HepG2 (cell line): ENCODE data around the gene ARHGAP5. TPM values are rescaled to one million over a fixed set of nuclear protein-coding genes. Genes with fewer than 3 reads are reported as not detected.

Experiments used
- ATAD3A ChIP-seq: sonication (generic); formaldehyde crosslinking; IDR thresholded peaks from 2 replicates; pipeline ENCODE4 v1.4.0; 2020; ENCODE audit warnings: missing genetic modification reagents
- ATF7-NPFF ChIP-seq: sonication (generic); formaldehyde crosslinking; IDR thresholded peaks from 2 replicates; pipeline ENCODE4 v1.8.1; 2023; ENCODE audit warnings: mild to moderate bottlenecking, low read depth, missing genetic modification reagents, moderate library complexity
- BORCS8-MEF2B ChIP-seq: sonication (generic); formaldehyde crosslinking; IDR thresholded peaks from 2 replicates; pipeline ENCODE4 v1.8.0; 2022; ENCODE audit warnings: mild to moderate bottlenecking, missing genetic modification reagents
- HOXD1 ChIP-seq: sonication (generic); formaldehyde crosslinking; IDR thresholded peaks from 2 replicates; pipeline ENCODE4 v1.5.0; 2020; ENCODE audit warnings: missing genetic modification reagents
- MTF1 ChIP-seq: sonication (generic); formaldehyde crosslinking; IDR thresholded peaks from 2 replicates; pipeline ENCODE4 v1.5.0; 2020; ENCODE audit warnings: missing genetic modification reagents
- NFYB ChIP-seq: sonication (generic); formaldehyde crosslinking; IDR thresholded peaks from 2 replicates; pipeline ENCODE4 v1.4.0; 2020; ENCODE audit warnings: missing genetic modification reagents
- RFX5 ChIP-seq: IDR thresholded peaks from 2 replicates; pipeline ENCODE4 v1.6.1; 2011; ENCODE audit warnings: low read depth, low read length, improper control_type of control experiment
- STAG1 ChIP-seq: sonication (generic); formaldehyde crosslinking; IDR thresholded peaks from 2 replicates; pipeline ENCODE4 v1.4.0; 2020; ENCODE audit warnings: missing genetic modification reagents
- ZBTB7B ChIP-seq: sonication (generic); formaldehyde crosslinking; IDR thresholded peaks from 2 replicates; pipeline ENCODE4 v1.4.0; 2020; ENCODE audit warnings: missing genetic modification reagents
- ZNF225 ChIP-seq: sonication (generic); formaldehyde crosslinking; IDR thresholded peaks from 2 replicates; pipeline ENCODE4 v1.4.0; 2020; ENCODE audit warnings: mild to moderate bottlenecking, missing genetic modification reagents
- ZNF33A ChIP-seq: sonication (generic); formaldehyde crosslinking; IDR thresholded peaks from 2 replicates; pipeline ENCODE4 v1.5.1; 2020; ENCODE audit warnings: missing genetic modification reagents, mild to moderate bottlenecking, moderate library complexity, borderline replicate concordance
- ZNF570 ChIP-seq: sonication (generic); formaldehyde crosslinking; IDR thresholded peaks from 2 replicates; pipeline ENCODE4 v1.4.0; 2020; ENCODE audit warnings: mild to moderate bottlenecking, missing genetic modification reagents, borderline replicate concordance
- ZNF761 ChIP-seq: sonication (generic); formaldehyde crosslinking; conservative IDR thresholded peaks from 2 replicates; pipeline ENCODE4 v1.4.0; 2020; ENCODE audit warnings: mild to moderate bottlenecking, missing genetic modification reagents
- ZSCAN29 ChIP-seq: sonication (generic); formaldehyde crosslinking; conservative IDR thresholded peaks from 2 replicates; pipeline ENCODE4 v1.4.0; 2020; ENCODE audit warnings: mild to moderate bottlenecking, missing genetic modification reagents
- polyA plus RNA-seq, 8 experiments: library from polyadenylated mRNA; depleted of rRNA in 3 of 8; stranded (reverse) in 7 of 8; unstranded in 1 of 8; fragments of >200 nt; fragmentation: Illumina TruSeq in 4 of 8; extraction: Trizol in 4 of 8; gene quantifications; 2 replicates each; pipeline versions ENCODE4 v1.2.1 to v1.2.3, GENCODE V29; 2011 to 2016; ENCODE audit warnings: low read depth in 4 of 8, missing spikeins in 1 of 8, mixed read lengths in 1 of 8; ENCODE audit not compliant: insufficient read depth in 1 of 8
- total RNA-seq, 5 experiments: library from RNA; depleted of rRNA; stranded (reverse); fragments of >200 nt; fragmentation: Illumina TruSeq; extraction: Trizol; gene quantifications; 2 replicates each; pipeline ENCODE4 v1.2.3, GENCODE V29; 2016; ENCODE audit warnings: low read depth in 1 of 5
- TF ChIP-seq, protein P1 (sequence below): IDR thresholded peaks from 2 replicates; pipeline ENCODE4 v1.6.1; 2012; ENCODE audit warnings: low read length, improper control_type of control experiment
- TF ChIP-seq, protein P2 (sequence below): sonication (generic); formaldehyde crosslinking; IDR thresholded peaks from 2 replicates; pipeline ENCODE4 v1.5.0; 2020; ENCODE audit warnings: missing genetic modification reagents, mild to moderate bottlenecking, borderline replicate concordance
- TF ChIP-seq, protein P3 (sequence below): sonication (generic); formaldehyde crosslinking; IDR thresholded peaks from 2 replicates; pipeline ENCODE4 v1.8.1; 2022; ENCODE audit warnings: mild to moderate bottlenecking, missing genetic modification reagents
- TF ChIP-seq, protein P4 (sequence below): sonication (generic); formaldehyde crosslinking; IDR thresholded peaks from 2 replicates; pipeline ENCODE4 v1.8.0; 2022; ENCODE audit warnings: mild to moderate bottlenecking, missing genetic modification reagents, moderate library complexity
- TF ChIP-seq, protein P5 (sequence below): IDR thresholded peaks from 2 replicates; pipeline ENCODE4 v1.6.1; 2016; ENCODE audit warnings: low read depth

ARHGAP5 gene
- total and polyA plus RNA-seq, 2 of the 13 experiments (the other 11 are each of a cell fraction or from before 2014, with no cell fraction given): 33.7 to 144 TPM

DNA sequence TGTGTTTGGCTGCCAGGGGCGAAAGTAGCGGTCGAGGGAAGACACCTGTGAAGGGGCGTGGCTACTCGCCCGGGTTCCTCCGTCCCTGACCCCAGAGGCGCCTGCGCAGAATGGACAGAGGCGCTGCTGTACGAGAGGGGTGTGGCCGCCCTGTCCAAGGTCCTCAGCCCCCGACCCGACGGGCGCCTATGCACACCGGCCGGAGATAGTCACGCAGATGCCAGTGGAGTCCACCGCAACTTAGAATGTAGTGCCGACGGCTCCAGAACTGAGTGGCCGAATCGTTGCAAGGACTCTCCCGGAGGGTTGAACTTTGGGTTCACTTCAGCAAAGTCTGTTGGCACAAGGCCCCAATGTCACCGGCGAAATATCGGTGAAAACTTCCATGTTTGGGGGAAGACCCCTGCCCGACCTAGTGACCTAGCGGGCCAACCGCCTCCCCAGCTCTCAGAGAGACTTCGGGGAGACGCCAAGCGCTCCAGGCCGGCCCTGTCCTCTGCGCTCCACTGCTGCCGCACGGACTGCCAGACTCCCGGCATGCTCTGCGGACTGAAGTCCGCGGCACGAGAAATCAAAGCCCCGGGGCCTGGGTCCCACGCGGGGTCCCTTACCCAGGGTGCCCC, 124.2 kb downstream of the ARHGAP5 start (continued):
- TF ChIP-seq, protein P1, sequence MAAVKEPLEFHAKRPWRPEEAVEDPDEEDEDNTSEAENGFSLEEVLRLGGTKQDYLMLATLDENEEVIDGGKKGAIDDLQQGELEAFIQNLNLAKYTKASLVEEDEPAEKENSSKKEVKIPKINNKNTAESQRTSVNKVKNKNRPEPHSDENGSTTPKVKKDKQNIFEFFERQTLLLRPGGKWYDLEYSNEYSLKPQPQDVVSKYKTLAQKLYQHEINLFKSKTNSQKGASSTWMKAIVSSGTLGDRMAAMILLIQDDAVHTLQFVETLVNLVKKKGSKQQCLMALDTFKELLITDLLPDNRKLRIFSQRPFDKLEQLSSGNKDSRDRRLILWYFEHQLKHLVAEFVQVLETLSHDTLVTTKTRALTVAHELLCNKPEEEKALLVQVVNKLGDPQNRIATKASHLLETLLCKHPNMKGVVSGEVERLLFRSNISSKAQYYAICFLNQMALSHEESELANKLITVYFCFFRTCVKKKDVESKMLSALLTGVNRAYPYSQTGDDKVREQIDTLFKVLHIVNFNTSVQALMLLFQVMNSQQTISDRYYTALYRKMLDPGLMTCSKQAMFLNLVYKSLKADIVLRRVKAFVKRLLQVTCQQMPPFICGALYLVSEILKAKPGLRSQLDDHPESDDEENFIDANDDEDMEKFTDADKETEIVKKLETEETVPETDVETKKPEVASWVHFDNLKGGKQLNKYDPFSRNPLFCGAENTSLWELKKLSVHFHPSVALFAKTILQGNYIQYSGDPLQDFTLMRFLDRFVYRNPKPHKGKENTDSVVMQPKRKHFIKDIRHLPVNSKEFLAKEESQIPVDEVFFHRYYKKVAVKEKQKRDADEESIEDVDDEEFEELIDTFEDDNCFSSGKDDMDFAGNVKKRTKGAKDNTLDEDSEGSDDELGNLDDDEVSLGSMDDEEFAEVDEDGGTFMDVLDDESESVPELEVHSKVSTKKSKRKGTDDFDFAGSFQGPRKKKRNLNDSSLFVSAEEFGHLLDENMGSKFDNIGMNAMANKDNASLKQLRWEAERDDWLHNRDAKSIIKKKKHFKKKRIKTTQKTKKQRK: no peak
- TF ChIP-seq, protein P2, sequence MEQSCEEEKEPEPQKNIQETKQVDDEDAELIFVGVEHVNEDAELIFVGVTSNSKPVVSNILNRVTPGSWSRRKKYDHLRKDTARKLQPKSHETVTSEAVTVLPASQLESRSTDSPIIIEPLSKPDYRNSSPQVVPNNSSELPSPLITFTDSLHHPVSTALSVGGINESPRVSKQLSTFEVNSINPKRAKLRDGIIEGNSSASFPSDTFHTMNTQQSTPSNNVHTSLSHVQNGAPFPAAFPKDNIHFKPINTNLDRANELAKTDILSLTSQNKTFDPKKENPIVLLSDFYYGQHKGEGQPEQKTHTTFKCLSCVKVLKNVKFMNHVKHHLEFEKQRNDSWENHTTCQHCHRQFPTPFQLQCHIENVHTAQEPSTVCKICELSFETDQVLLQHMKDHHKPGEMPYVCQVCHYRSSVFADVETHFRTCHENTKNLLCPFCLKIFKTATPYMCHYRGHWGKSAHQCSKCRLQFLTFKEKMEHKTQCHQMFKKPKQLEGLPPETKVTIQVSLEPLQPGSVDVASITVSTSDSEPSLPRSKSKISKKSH: peak; percentile 98
- TF ChIP-seq STAG1: no peak; the same call in 1 of the 2 replicates
- TF ChIP-seq RFX5: 0 out of 2 replicates have a peak, but pooled peaks have one; percentile 20
- TF ChIP-seq ZNF570 (CRISPR knock-in tag): peak; percentile 92
- TF ChIP-seq, protein P3, sequence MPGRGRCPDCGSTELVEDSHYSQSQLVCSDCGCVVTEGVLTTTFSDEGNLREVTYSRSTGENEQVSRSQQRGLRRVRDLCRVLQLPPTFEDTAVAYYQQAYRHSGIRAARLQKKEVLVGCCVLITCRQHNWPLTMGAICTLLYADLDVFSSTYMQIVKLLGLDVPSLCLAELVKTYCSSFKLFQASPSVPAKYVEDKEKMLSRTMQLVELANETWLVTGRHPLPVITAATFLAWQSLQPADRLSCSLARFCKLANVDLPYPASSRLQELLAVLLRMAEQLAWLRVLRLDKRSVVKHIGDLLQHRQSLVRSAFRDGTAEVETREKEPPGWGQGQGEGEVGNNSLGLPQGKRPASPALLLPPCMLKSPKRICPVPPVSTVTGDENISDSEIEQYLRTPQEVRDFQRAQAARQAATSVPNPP (CRISPR knock-in tag): no peak
- peak; percentile 48 for TF ChIP-seq ZNF761 (CRISPR knock-in tag)
- no peak; the same call in 1 of the 2 replicates for TF ChIP-seq ZNF33A (CRISPR knock-in tag)
- TF ChIP-seq ZBTB7B (CRISPR knock-in tag): peak; percentile 95
- TF ChIP-seq NFYB (CRISPR knock-in tag): peak; percentile 43
- peak; percentile 93 for TF ChIP-seq BORCS8-MEF2B (CRISPR knock-in tag)
- peak; percentile 23; the same call in 1 of the 2 replicates for TF ChIP-seq ATAD3A (CRISPR knock-in tag)
- TF ChIP-seq HOXD1 (CRISPR knock-in tag): peak; percentile 79
- TF ChIP-seq, protein P4, sequence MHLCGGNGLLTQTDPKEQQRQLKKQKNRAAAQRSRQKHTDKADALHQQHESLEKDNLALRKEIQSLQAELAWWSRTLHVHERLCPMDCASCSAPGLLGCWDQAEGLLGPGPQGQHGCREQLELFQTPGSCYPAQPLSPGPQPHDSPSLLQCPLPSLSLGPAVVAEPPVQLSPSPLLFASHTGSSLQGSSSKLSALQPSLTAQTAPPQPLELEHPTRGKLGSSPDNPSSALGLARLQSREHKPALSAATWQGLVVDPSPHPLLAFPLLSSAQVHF (CRISPR knock-in tag): peak; percentile 78; the same call in 1 of the 2 replicates
- TF ChIP-seq, protein P5, sequence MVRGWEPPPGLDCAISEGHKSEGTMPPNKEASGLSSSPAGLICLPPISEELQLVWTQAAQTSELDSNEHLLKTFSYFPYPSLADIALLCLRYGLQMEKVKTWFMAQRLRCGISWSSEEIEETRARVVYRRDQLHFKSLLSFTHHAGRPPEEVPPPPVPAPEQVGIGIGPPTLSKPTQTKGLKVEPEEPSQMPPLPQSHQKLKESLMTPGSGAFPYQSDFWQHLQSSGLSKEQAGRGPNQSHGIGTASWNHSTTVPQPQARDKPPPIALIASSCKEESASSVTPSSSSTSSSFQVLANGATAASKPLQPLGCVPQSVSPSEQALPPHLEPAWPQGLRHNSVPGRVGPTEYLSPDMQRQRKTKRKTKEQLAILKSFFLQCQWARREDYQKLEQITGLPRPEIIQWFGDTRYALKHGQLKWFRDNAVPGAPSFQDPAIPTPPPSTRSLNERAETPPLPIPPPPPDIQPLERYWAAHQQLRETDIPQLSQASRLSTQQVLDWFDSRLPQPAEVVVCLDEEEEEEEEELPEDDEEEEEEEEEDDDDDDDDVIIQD: peak; percentile 82
- TF ChIP-seq ZSCAN29: no peak
- TF ChIP-seq ZNF225 (CRISPR knock-in tag): peak; percentile 99
- peak; percentile 97 for TF ChIP-seq ATF7-NPFF (CRISPR knock-in tag)
- no peak; the same call in 1 of the 2 replicates for TF ChIP-seq MTF1 (CRISPR knock-in tag)
